Keratinocyte (primary cell): ENCODE results near the gene SLC20A1.

Experiments used
- EZH2 ChIP-seq: IDR thresholded peaks from one replicate; pipeline ENCODE4 v1.6.1; 2012; ENCODE audit warnings: inconsistent platforms, mild to moderate bottlenecking, low read length, moderate library complexity
- TF ChIP-seq, protein P1 (sequence below), 3 experiments: IDR thresholded peaks in 1 of 3; conservative IDR thresholded peaks in 1 of 3; optimal IDR thresholded peaks in 1 of 3; 2 replicates in 2 of 3; 3 replicates in 1 of 3; pipeline versions ENCODE3 to v1.5.1; 2011; ENCODE audit warnings: low read length in 3 of 3, mild to moderate bottlenecking in 3 of 3, moderate library complexity in 2 of 3, control low read depth in 1 of 3, inconsistent platforms in 1 of 3; ENCODE audit not compliant: insufficient read depth in 2 of 3; ENCODE audit errors: extremely low read depth in 1 of 3

DNA sequence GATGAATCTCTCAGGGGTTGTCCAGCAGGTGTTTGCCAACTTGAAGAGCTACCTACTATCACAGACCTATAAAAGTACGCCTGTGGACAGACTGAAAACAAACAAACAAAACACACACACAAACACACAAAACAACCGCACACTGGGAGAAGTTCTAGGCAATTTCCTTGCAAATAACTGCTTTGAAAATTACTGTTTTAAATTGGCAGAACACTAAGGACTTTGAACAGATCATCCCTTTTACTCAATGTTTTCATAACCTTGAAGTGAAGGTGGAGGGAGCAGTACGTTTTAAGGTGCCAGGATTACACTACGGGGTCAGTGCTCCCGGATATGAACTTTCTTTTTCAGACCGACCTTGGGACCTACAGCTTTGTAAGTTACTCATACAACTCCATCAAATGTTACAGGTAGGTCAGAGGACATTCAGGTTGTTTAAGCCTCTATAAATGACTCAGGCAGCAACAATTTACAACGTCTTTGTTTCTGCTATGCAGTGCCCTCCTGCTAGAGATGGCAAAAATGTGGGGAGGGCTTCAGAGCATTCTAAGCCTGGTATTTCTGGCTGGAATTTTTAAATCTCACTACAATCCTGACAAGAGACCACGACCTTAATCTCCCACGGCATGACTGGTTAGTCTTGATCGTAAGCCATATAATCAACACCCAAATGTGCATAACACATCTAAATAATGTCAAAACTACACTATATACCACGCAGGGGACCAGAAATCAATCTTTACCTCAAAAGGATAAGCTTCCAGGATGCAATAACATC, 1.4 kb upstream of the SLC20A1 start:
- TF ChIP-seq, protein P1, sequence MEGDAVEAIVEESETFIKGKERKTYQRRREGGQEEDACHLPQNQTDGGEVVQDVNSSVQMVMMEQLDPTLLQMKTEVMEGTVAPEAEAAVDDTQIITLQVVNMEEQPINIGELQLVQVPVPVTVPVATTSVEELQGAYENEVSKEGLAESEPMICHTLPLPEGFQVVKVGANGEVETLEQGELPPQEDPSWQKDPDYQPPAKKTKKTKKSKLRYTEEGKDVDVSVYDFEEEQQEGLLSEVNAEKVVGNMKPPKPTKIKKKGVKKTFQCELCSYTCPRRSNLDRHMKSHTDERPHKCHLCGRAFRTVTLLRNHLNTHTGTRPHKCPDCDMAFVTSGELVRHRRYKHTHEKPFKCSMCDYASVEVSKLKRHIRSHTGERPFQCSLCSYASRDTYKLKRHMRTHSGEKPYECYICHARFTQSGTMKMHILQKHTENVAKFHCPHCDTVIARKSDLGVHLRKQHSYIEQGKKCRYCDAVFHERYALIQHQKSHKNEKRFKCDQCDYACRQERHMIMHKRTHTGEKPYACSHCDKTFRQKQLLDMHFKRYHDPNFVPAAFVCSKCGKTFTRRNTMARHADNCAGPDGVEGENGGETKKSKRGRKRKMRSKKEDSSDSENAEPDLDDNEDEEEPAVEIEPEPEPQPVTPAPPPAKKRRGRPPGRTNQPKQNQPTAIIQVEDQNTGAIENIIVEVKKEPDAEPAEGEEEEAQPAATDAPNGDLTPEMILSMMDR (optimal IDR thresholded peaks at IDR 0.05 in 1 of 3, IDR thresholded peaks at IDR 0.05 in 1 of 3, conservative IDR thresholded peaks at IDR 0.05 in 1 of 3; ENCODE audit: extremely low read depth in 1 of 3, insufficient read depth in 2 of 3, low read length in 3 of 3) = no peak
- TF ChIP-seq EZH2 = no peak
